Keratinocyte (primary cell): ENCODE results near the gene ZNF516. TPM values are rescaled to one million over a fixed set of nuclear protein-coding genes. Genes with fewer than 3 reads are reported as not detected.

Source experiments
- DNase-seq: peaks from one replicate; pipeline ENCODE4 v3.0.0-alpha.2; 2011; ENCODE audit warnings: low read depth, missing footprints, low spot score
- FAIRE-seq: peaks from 2 replicates; lab custom pipeline; 2011; peaks lifted over from hg19 to GRCh38; lab: Jason Lieb, UNC
- H2AFZ ChIP-seq: 2 replicates; pipeline ENCODE4 v1.6.0; 2012; ENCODE audit warnings: low read length, control low read depth, inconsistent platforms; ENCODE audit not compliant: control insufficient read depth
- H3K27ac ChIP-seq: 2 replicates; pipeline ENCODE4 v1.5.1; 2011; ENCODE audit warnings: low read length; ENCODE audit not compliant: control insufficient read depth, insufficient read depth
- H3K27me3 ChIP-seq: 3 replicates; pipeline ENCODE4 v1.6.0; 2011; ENCODE audit warnings: low read length; ENCODE audit not compliant: control insufficient read depth, insufficient read depth; ENCODE audit errors: extremely low read depth
- H3K36me3 ChIP-seq, 2 experiments: 2 replicates in 1 of 2; 3 replicates in 1 of 2; pipeline ENCODE4 v1.5.1; 2011; ENCODE audit warnings: low read length in 2 of 2, mild to moderate bottlenecking in 1 of 2; ENCODE audit not compliant: control insufficient read depth in 2 of 2, insufficient read depth in 2 of 2; ENCODE audit errors: extremely low read depth in 1 of 2
- H3K4me1 ChIP-seq: 3 replicates; pipeline ENCODE4 v1.5.1; 2011; ENCODE audit warnings: low read length; ENCODE audit not compliant: control insufficient read depth, insufficient read depth; ENCODE audit errors: extremely low read depth
- H3K4me2 ChIP-seq: 3 replicates; pipeline ENCODE4 v1.6.0; 2011; ENCODE audit warnings: low read depth, low read length; ENCODE audit not compliant: control insufficient read depth, insufficient read depth; ENCODE audit errors: extremely low read depth
- H3K4me3 ChIP-seq, 3 experiments: fragments of 200-600 bp in 1 of 3; sonication (generic) in 1 of 3; 2 replicates in 2 of 3; 3 replicates in 1 of 3; pipeline ENCODE4 v1.5.1; 2011 to 2016; ENCODE audit warnings: low read length in 3 of 3, mild to moderate bottlenecking in 3 of 3, control low read depth in 2 of 3, inconsistent platforms in 1 of 3, low read depth in 1 of 3, mixed read lengths in 1 of 3, mixed run types in 1 of 3, moderate library complexity in 1 of 3; ENCODE audit not compliant: control insufficient read depth in 2 of 3, insufficient read depth in 2 of 3; ENCODE audit errors: extremely low read depth in 1 of 3
- H3K79me2 ChIP-seq: 2 replicates; pipeline ENCODE4 v1.6.0; 2012; ENCODE audit warnings: low read length; ENCODE audit not compliant: control insufficient read depth, insufficient read depth
- H3K9ac ChIP-seq: 3 replicates; pipeline ENCODE4 v1.6.0; 2011; ENCODE audit warnings: low read length; ENCODE audit not compliant: control insufficient read depth, insufficient read depth; ENCODE audit errors: extremely low read depth
- H3K9me1 ChIP-seq: 3 replicates; pipeline ENCODE4 v1.6.0; 2011; ENCODE audit warnings: low read length; ENCODE audit not compliant: control insufficient read depth, insufficient read depth; ENCODE audit errors: extremely low read depth
- H3K9me3 ChIP-seq: 2 replicates; pipeline ENCODE4 v1.5.1; 2012; ENCODE audit warnings: low read depth, low read length; ENCODE audit not compliant: control insufficient read depth
- H4K20me1 ChIP-seq: 3 replicates; pipeline ENCODE4 v1.6.0; 2011; ENCODE audit warnings: low read length; ENCODE audit not compliant: control insufficient read depth, insufficient read depth; ENCODE audit errors: extremely low read depth
- EZH2 ChIP-seq: IDR thresholded peaks from one replicate; pipeline ENCODE4 v1.6.1; 2012; ENCODE audit warnings: inconsistent platforms, mild to moderate bottlenecking, low read length, moderate library complexity
- dilution Hi-C: fragments of 300-500 bp; cut with MboI; formaldehyde crosslinking; loops from one replicate; pipeline ENCODE4 v1.7.0; 2020; ENCODE audit warnings: low sequenced_read_pairs; ENCODE audit not compliant: extremely low pct_ligation_motif_present
- polyA plus RNA-seq, 5 experiments: library from polyadenylated mRNA; depleted of rRNA in 3 of 5; stranded (reverse) in 3 of 5; stranded (forward) in 1 of 5; unstranded in 1 of 5; fragments of >200 nt; gene quantifications; 1 replicate in 1 of 5; 2 replicates in 3 of 5; 3 replicates in 1 of 5; pipeline versions ENCODE4 v1.2.1 to v1.2.3, GENCODE V29; 2011 to 2012; ENCODE audit warnings: missing spikeins in 2 of 5, low read depth in 1 of 5, low replicate concordance in 1 of 5
- TF ChIP-seq, protein P1 (sequence below), 3 experiments: IDR thresholded peaks in 1 of 3; conservative IDR thresholded peaks in 1 of 3; optimal IDR thresholded peaks in 1 of 3; 2 replicates in 2 of 3; 3 replicates in 1 of 3; pipeline versions ENCODE3 to v1.5.1; 2011; ENCODE audit warnings: low read length in 3 of 3, mild to moderate bottlenecking in 3 of 3, moderate library complexity in 2 of 3, control low read depth in 1 of 3, inconsistent platforms in 1 of 3; ENCODE audit not compliant: insufficient read depth in 2 of 3; ENCODE audit errors: extremely low read depth in 1 of 3

The ZNF516 gene
- polyA plus RNA-seq, 1 donor (not counting 4 experiments of a cell fraction or from before 2014, with no cell fraction given), result 9.3 TPM

DNA sequence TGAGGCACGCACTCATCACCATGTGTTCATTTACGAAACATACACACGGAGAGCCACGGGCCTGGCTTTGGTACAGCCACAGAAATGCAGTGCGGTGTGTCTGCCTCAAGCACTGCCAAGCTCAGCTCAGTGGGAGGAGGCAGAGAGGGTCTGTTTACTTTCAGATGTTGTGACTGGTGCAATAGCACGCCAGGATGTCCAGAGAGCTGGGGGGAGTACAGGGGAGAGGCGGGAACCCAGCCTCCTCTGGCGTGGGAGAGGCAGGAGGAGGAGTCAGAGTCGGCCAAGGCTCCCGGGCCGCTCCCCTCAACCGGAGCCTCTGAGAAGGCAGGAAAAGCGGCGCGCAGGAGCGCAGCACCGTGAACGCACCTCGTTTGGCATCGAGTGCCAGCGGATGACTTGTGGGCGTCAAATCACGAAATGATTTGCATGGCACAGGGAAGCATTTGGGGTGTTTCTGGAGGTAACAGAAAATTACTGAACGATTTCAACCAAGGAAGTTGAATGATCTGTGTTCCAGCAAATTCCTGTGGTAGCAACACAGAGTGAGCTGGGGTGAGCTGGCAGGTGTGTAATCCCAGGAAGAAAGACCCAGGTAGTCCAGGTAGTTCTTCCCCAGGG, 143.0 kb downstream of the ZNF516 start:
- H2AFZ ChIP-seq, result no peak overlapping the region
- DNase-seq (no peak), FAIRE-seq (no peak)
- H3K9ac ChIP-seq, result no peak overlapping the region
- H3K4me2 ChIP-seq, result no peak overlapping the region
- H3K27ac ChIP-seq, result no peak overlapping the region
- peaks cover 3% of the 10 kb centered on the region for H3K27me3 ChIP-seq
- H3K9me3 ChIP-seq, result peaks cover 2% of the 10 kb centered on the region
- no peak overlapping the region for H3K4me3 ChIP-seq
- TF ChIP-seq EZH2, result no peak
- TF ChIP-seq, protein P1, sequence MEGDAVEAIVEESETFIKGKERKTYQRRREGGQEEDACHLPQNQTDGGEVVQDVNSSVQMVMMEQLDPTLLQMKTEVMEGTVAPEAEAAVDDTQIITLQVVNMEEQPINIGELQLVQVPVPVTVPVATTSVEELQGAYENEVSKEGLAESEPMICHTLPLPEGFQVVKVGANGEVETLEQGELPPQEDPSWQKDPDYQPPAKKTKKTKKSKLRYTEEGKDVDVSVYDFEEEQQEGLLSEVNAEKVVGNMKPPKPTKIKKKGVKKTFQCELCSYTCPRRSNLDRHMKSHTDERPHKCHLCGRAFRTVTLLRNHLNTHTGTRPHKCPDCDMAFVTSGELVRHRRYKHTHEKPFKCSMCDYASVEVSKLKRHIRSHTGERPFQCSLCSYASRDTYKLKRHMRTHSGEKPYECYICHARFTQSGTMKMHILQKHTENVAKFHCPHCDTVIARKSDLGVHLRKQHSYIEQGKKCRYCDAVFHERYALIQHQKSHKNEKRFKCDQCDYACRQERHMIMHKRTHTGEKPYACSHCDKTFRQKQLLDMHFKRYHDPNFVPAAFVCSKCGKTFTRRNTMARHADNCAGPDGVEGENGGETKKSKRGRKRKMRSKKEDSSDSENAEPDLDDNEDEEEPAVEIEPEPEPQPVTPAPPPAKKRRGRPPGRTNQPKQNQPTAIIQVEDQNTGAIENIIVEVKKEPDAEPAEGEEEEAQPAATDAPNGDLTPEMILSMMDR (optimal IDR thresholded peaks at IDR 0.05 in 1 of 3, IDR thresholded peaks at IDR 0.05 in 1 of 3, conservative IDR thresholded peaks at IDR 0.05 in 1 of 3; ENCODE audit: extremely low read depth in 1 of 3, insufficient read depth in 2 of 3, low read length in 3 of 3), result no peak
- peaks cover 0 to 7% of the 10 kb centered on the region in 2 experiments for H3K36me3 ChIP-seq
- H4K20me1 ChIP-seq, result no peaks in the 10 kb centered on the region
- no peaks in the 10 kb centered on the region for H3K9me1 ChIP-seq
- H3K4me1 ChIP-seq, result peaks cover 9% of the 10 kb centered on the region
- dilution Hi-C loops, result no loop called here
- H3K79me2 ChIP-seq, result no peaks in the 10 kb centered on the region

DNA sequence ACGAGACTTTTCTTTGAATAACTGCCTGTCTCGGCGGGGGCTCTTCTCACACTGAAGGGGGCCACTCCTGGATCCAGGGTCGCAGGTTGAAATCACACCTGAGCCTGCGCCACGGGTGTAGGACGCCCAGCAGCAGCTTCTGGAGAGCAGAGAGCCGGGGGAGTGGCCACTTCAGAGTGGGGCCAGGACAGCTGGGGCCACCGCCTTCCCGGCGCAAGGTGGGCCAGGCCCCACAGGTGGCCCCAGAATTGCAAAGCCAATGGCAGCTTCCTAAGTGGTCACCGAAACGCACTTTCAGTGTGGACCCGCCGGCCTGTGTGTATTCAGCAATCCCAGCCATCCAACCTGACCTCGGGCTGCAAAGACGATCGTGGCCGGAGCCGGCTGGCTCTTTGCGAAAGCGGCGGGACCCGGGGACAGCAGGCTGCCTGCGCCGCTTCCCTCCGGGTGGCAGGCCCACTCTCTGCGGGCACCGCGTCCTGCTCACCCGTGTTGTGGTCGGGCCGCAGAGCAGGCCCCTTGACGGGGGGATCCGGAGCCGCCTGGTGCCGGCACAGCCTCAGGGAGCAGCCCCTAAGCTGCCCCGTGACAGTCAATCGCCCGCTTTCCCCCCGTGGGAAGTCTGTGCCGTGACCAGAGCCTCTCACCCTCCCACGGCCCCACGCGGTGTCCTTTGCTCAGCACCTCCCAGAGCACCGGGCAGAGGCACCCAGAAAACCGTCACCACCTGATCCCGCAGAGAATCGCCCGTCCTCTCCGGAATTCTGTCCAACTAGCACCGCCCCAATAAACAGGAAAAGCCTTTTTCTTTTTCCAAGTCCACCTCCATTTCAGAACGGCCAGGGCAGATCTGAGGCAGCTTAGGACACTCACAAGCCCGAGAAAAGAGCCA, 144.7 kb downstream of the ZNF516 start:
- dilution Hi-C loops, result no loop called here
- H3K9me1 ChIP-seq, result no peaks in the 10 kb centered on the region
- H3K79me2 ChIP-seq, result no peaks in the 10 kb centered on the region
- FAIRE-seq, result no peak
- H3K9ac ChIP-seq, result no peak overlapping the region
- DNase-seq, result no peak
- no peak overlapping the region for H3K4me3 ChIP-seq
- peaks cover 2% of the 10 kb centered on the region for H3K9me3 ChIP-seq
- peaks cover 9% of the 10 kb centered on the region for H3K4me1 ChIP-seq
- H3K4me2 ChIP-seq, result no peak overlapping the region
- H3K36me3 ChIP-seq, result no peaks in the 10 kb centered on the region
- no peak overlapping the region for H2AFZ ChIP-seq
- TF ChIP-seq, protein P1 (optimal IDR thresholded peaks at IDR 0.05 in 1 of 3, IDR thresholded peaks at IDR 0.05 in 1 of 3, conservative IDR thresholded peaks at IDR 0.05 in 1 of 3; ENCODE audit: extremely low read depth in 1 of 3, insufficient read depth in 2 of 3, low read length in 3 of 3), result no peak
- TF ChIP-seq EZH2, result no peak
- no peaks in the 10 kb centered on the region for H4K20me1 ChIP-seq
- peaks cover 3% of the 10 kb centered on the region for H3K27me3 ChIP-seq
- H3K27ac ChIP-seq, result no peak overlapping the region
